Amniotic epithelial cell (primary cell): ENCODE results near the gene DRD2.

ENCODE experiments used
- DNase-seq: peaks from one replicate; pipeline ENCODE4 v3.0.0-alpha.2; 2010; ENCODE audit warnings: low read depth

The DRD2 gene

GRCh38 chr11:113444502-113445123, 30.6 kb downstream of the DRD2 start:
- no peak for DNase-seq

DNA sequence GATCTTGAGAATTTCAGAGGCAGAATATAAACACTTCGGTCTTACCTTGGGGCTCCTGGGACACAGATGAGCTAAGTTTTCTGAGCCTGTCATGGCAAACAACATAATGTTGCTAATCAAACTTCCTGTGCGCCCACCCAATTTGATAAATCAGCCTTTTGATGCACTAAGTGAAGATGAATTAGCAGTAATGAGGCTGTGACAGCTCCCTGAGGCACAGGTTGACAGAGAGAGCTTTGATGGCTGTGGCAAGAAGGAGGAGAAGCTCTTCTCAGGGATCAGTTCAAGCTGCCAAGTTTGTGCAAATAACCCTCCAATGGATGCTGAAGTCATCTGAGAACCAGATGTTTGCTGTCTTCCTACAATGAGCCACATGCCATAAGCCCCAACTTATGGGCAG, 34.4 kb downstream of the DRD2 start:
- no peak for DNase-seq

DNA sequence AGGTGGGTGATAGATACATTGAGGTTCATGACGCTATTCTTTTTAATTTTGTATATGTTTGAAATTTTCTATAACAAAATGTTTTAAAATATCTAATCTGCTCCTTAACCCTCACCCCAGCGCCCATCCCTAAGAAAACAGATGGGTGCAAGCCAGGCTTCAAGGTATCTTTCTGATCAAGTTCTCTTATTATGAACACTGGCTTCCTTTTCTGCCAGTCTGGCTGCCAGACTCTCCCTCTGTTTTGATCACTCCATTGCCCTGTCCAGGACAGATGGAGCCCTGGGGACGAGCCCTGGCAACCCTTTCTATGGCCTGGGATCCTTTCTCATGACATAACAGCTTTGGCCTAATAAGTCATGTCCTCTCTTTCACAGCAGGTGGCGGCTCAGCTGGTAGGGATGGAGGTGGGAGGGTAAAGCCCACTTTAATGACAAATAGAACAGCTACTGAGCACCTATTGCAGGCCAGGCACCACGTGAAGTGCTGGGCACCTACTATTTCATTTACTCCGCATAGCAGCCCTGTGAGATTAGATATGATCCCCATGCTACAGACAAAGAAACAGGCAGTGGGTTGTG, 38.4 kb downstream of the DRD2 start:
- no peak for DNase-seq

DNA sequence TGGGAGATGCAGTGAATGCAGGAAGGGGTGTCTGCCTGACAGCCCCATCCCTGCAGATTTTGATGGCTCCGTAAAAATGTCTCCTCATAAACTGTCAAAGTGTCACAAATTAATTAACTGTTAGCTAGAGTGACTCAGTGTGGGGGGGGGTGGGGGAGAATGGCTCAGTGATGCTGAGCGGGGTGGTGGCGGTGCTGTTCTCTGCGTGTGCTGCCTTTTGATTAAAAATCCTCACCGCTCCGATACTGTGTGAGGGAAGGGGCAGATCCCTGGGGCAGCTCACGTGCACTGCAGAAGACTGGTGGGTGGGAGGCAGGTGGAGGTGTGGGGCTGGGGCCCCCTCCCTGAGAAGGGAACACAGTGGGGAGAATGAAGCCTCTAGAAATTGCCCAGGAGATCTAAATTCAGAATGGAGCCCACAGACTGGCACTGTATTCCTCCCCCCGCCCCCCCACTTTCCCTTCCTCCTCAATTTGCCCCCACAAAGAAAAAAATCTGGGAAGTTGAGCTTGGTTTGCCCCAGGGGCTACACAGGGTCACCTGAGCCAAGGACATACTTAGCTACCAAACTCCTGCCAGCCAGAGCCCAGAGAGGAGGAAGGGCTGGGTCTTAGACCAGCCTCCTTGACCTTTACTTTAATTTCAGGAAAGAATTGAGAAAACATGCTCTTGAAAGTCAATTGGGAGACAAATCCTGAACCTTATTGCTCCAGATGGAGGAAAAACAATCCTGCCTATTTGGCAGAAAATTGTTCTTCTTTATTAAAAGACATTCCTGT, 39.8 kb downstream of the DRD2 start:
- no peak for DNase-seq

GRCh38 chr11:113431746-113432145, 43.5 kb downstream of the DRD2 start:
- DNase-seq, result no peak

DNA sequence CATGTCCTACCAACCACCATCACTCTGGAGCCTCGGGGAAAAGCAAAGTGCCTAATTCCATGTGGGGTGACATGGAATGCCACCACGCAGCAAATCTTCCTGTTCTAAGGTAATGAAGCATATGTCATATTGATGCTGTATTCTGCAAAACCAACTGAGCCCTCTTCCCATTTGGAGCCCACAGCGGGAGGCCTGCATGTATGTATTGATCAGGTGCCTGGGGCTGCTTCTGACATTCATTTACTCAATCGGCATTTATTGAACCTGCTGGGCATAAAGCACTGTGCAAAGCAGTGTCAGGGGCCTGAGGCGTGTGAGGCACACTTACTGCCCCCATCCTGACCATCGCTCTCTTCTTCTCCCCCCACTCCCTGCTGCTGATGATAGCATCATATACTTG, 48.5 kb downstream of the DRD2 start:
- no peak for DNase-seq

DNA sequence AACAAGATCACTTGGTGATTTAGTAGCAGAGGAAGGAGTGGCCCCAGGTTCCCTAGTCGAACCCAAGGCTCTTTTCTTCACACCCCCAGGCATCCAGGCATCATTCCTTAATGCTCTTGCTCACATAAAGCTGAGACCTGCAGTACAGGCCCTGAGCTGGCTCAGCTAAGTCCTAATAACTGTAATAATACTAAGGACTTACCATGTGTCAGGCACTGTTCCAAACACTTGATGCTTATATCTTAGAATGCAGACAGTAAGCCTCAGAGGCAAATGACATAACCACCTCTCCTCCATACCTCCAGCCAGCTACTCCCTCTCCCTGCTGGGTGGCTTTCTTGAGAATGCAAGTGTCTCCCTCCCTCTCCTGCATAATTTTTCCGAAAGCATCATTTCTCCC, 54.4 kb downstream of the DRD2 start:
- DNase-seq, result peak; percentile 64

DNA sequence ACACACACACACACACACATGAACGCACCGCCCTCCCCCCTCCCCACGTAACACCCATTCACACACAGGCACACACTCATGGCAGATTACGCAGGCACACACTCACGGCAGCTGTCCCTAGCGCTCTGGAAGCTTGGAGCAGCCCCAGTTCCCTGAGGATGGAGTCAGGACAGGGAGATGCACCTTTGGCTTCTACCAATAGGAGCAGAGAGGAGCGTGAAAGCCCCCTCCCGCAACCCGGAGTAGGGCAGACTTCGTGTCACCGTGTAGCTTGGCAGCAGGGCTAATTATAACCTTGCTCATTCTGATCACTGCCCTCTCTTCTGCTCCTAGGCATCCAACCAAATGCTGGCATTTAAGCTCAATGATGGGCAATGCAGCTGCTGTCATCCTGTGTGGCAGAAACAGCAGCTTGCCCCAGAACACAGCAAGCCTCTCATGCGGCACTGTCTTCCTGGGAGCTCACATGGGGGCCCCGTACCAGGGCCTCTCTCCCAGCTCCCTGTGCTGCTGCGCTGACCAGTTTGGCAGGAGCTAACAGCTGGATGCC, 55.7 kb downstream of the DRD2 start:
- DNase-seq, result no peak

DNA sequence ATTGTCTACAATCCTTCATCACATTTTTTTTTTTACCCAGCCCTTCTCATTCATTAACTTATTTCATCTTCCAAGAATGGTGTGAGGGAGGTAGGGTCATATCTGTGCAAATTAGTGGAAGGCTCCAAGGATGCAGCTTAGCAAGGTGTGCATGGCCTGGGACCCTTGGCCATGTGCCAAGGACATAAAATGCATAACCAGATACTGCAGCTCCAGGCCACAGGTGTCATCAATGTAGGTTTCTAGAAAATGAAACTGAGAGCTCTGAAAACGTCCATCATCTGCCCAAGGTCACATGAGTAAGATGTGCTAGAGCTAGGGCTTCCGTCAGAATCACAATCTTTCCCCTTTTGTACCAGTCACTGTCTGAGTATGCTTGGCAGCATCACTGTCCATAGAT, 57.8 kb downstream of the DRD2 start:
- DNase-seq, result peak; percentile 46

GRCh38 chr11:113415343-113415742, 59.9 kb downstream of the DRD2 start:
- no peak for DNase-seq

DNA sequence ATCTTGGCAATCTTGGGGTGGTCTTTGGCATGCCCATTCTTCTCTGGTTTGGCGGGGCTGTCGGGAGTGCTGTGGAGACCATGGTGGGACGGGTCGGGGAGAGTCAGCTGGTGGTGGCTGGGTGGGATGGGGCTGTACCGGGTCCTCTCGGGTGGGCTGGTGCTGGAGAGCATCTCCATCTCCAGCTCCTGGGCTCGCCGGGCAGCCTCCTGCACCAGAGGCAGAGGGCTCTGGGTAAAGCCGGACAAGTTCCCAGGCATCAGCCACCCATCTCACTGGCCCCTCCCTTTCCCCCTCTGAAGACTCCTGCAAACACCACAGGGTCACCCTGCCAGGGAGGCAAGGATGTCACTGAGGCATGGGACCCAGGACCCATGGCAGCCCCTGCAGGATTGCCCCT, 62.5 kb downstream of the DRD2 start:
- no peak for DNase-seq

- no peak for DNase-seq
Observed at GRCh38 chr11:113411536-113411935, 63.7 kb downstream of the DRD2 start.

DNA sequence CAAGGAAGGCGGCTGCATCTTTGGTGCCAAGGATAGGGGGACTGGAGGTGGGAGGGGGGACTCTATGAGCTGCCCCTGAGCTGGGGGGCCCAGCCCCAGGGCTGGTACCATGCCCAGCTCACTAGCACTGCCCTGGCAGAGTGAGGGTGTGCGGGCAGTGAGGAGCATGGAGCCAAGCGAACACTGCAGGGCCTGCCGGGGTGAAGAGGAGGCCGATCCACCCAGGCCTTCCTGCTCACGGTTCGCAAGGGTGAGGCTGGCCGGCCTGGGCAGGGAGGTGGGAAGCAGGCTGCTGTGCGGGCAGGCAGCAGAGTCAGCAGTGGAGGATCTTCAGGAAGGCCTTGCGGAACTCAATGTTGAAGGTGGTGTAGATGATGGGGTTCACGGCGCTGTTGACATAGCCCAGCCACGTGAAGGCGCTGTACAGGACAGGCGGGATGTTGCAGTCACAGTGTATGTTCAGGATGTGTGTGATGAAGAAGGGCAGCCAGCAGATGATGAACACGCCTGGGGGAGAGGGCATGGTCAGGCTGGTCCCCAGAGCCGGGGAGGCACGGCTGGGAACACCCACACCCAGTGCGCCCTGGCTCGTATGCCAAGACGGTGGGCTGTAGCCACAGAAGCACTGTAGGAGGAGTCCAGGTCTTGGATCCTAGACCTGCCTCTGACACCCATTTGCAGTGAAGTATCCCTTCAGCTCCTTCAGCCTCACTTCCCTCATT, 64.6 kb downstream of the DRD2 start:
- DNase-seq, result no peak

GRCh38 chr11:113409526-113409925, 65.7 kb downstream of the DRD2 start:
- no peak for DNase-seq

GRCh38 chr11:113408887-113409286, 66.3 kb downstream of the DRD2 start:
- no peak for DNase-seq

- no peak for DNase-seq
Observed at GRCh38 chr11:113408206-113408605, 67.0 kb downstream of the DRD2 start.

DNA sequence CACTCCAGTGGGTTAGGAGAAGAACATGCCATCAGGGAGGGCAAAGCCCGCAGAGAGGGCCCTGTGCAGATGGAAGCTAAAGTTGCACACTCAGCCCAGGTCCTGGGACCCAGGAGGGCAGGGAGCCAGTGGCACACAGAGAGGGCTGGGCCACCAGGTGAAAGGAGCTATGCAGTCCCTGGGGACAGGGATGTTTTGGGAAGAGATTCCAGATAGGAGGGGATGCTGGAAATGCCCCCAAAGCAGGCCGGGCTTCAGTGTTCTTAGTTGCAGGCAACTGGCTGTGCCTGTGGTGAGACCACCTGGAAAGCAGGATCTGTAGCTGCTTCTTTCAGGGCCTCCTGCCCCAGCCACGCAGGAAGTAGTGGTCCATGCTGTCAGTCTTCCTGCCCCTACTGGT, 68.0 kb downstream of the DRD2 start:
- no peak for DNase-seq

- DNase-seq, result no peak
Observed at GRCh38 chr11:113405724-113406478, 69.3 kb downstream of the DRD2 start.

GRCh38 chr11:113404859-113405430, 70.3 kb downstream of the DRD2 start:
- DNase-seq, result no peak

- peak; percentile 41 for DNase-seq
Observed at GRCh38 chr11:113401718-113402117, 73.5 kb downstream of the DRD2 start.

DNA sequence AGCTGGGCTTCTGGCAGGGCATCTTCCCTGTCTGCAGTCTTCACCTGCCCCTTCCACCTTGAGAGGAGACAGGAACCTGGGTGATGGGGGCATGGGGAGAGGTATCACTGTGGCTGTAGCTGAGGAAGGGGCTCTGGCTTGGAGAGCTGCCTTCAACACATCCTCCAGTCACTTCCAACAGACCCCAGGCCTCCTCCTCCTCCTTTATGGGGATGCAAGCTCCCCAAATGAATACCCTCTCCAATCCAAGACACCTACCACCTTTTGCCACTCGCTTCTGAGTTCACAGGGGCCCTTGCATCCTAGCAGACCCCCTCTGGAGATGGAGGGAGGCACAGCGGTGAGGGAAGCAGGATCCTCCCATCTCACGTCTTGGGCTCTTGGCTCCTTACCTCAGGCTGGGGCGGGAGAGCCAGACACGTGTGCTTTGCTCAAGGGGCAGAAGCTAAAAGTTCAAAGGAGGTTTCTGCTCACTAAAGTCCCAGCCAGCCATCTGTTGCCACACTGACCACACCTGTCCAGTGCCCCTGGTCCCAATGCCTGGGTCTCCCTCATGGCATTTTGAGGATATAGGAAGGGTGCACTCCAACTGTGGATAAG, 74.5 kb downstream of the DRD2 start:
- no peak for DNase-seq
